Measurements from ENCODE around the gene MCU. TPM values are rescaled to one million over a fixed set of nuclear protein-coding genes. Genes with fewer than 3 reads are reported as not detected.

MCU gene
- total RNA-seq, 4 donors from 2014 or later = 11.4 to 33.3 (median 24.9) TPM

GRCh38 chr10:72729528-72729927 lies 37.6 kb downstream of the MCU start:
- Histone ChIP-seq H3K4me3 (replicated peaks in 1 of 3) (no peak overlapping the region), H3K4me1 (no peaks in the 10 kb centered on the region), H3K36me3 (no peaks in the 10 kb centered on the region), H3K27me3 (no peaks in the 10 kb centered on the region), H3K27ac (no peak overlapping the region), H3K9me3 (no peaks in the 10 kb centered on the region)
- WGBS, 2 donors = 87 to 90% methylated on average over 3 of the region's 3 CpGs
- TF ChIP-seq POLR2A (IDR thresholded peaks at IDR 0.05) = no peak
- TF ChIP-seq CTCF (IDR thresholded peaks at IDR 0.05) = no peak
- no peak for DNase-seq
- intact Hi-C loops (cut with DNase I) = no loop called here

GRCh38 chr10:72730479-72730878 lies 38.5 kb downstream of the MCU start:
- Histone ChIP-seq H3K4me3 (replicated peaks in 1 of 3) (no peak overlapping the region), H3K9me3 (no peaks in the 10 kb centered on the region), H3K36me3 (no peaks in the 10 kb centered on the region), H3K4me1 (peaks cover 0 to 2% of the 10 kb centered on the region in 2 donors), H3K27me3 (no peaks in the 10 kb centered on the region), H3K27ac (no peak overlapping the region)
- WGBS, 2 donors = 91 to 97% methylated on average over 5 of the region's 5 CpGs
- intact Hi-C loops (cut with DNase I) = no loop called here
- no peak for DNase-seq
- no peak for TF ChIP-seq CTCF (IDR thresholded peaks at IDR 0.05)
- no peak for TF ChIP-seq POLR2A (IDR thresholded peaks at IDR 0.05)

GRCh38 chr10:72731916-72732419 lies 40.0 kb downstream of the MCU start:
- H3K9me3 ChIP-seq = no peaks in the 10 kb centered on the region
- H3K27me3 ChIP-seq = no peaks in the 10 kb centered on the region
- no peaks in the 10 kb centered on the region for H3K36me3 ChIP-seq
- no peak overlapping the region for H3K27ac ChIP-seq
- WGBS, 2 donors = 71 to 77% methylated on average over 4 of the region's 4 CpGs
- H3K4me1 ChIP-seq = peaks cover 5 to 16% of the 10 kb centered on the region in 2 donors
- DNase-seq = no peak
- TF ChIP-seq CTCF (IDR thresholded peaks at IDR 0.05) (no peak), POLR2A (IDR thresholded peaks at IDR 0.05) (no peak)
- intact Hi-C loops (cut with DNase I) = no loop called here
- H3K4me3 ChIP-seq (replicated peaks in 1 of 3) = no peak overlapping the region

- no peak for DNase-seq
- Histone ChIP-seq H3K27me3 (no peaks in the 10 kb centered on the region), H3K9me3 (no peaks in the 10 kb centered on the region), H3K27ac (no peak overlapping the region), H3K4me1 (peaks cover 8 to 16% of the 10 kb centered on the region in 2 donors), H3K36me3 (no peaks in the 10 kb centered on the region), H3K4me3 (replicated peaks in 1 of 3) (no peak overlapping the region)
- TF ChIP-seq POLR2A (IDR thresholded peaks at IDR 0.05) = no peak
- TF ChIP-seq CTCF (IDR thresholded peaks at IDR 0.05) = no peak
- intact Hi-C loops (cut with DNase I) = no loop called here
- WGBS, 2 donors = 82 to 87% methylated on average over 2 of the region's 2 CpGs
These were observed 40.6 kb downstream of the MCU start for GRCh38 chr10:72732521-72732920.

GRCh38 chr10:72733989-72734388 lies 42.0 kb downstream of the MCU start:
- Histone ChIP-seq H3K9me3 (no peaks in the 10 kb centered on the region), H3K36me3 (no peaks in the 10 kb centered on the region), H3K27me3 (no peaks in the 10 kb centered on the region), H3K27ac (no peak overlapping the region), H3K4me1 (peaks cover 14 to 26% of the 10 kb centered on the region in 2 donors), H3K4me3 (replicated peaks in 1 of 3) (no peak overlapping the region)
- DNase-seq = no peak
- intact Hi-C loops (cut with DNase I) = no loop called here
- TF ChIP-seq CTCF (IDR thresholded peaks at IDR 0.05) (no peak), POLR2A (IDR thresholded peaks at IDR 0.05) (no peak)
- 95% methylated on average over 1 of the region's 1 CpG for WGBS, 2 donors
